ENCODE results near the gene DLX5.

Gene DLX5

DNA sequence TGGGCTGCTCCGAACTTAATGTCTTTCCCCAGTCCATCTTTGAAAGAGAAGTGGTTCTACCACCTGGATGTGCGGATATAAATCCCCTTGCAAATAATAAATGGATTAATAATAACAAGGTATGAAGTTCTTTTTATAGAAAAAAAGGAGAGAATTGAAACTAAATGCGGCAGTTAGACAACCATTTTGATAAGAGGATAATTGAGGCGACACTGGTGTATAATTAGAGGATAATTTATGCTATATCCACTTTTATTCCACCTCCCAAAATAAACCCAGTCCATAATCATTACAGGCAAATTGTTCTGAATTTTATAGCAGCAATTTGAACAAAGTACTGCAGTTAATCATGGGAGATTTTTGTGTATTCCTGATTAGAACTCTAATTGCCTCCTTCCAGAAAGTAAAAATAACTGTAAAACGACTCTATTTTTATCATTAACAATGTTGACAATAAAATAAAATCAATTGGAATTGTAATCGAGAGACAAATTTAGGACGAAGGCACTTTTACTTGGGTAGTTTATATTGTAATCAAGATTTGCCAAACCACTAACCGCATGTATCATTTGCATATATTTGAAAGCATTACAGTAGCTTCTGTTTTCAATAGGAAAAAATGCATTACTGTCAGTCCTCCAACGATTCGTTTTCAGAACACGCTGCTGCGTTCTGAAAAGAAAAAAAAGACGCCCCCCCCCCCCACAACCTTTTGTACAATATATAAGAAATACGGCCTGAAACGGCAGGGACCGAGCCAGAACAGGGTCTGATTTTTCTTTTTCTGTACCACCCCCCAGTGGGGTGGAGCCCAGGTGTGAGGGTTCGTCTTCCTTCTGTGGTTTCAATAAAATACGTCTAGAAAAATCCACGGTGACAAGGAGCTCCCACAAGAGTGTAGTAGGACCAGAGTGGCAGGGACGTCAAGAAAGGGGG is 20.1 kb downstream of the DLX5 start:
- no peak for DNase-seq

DNA sequence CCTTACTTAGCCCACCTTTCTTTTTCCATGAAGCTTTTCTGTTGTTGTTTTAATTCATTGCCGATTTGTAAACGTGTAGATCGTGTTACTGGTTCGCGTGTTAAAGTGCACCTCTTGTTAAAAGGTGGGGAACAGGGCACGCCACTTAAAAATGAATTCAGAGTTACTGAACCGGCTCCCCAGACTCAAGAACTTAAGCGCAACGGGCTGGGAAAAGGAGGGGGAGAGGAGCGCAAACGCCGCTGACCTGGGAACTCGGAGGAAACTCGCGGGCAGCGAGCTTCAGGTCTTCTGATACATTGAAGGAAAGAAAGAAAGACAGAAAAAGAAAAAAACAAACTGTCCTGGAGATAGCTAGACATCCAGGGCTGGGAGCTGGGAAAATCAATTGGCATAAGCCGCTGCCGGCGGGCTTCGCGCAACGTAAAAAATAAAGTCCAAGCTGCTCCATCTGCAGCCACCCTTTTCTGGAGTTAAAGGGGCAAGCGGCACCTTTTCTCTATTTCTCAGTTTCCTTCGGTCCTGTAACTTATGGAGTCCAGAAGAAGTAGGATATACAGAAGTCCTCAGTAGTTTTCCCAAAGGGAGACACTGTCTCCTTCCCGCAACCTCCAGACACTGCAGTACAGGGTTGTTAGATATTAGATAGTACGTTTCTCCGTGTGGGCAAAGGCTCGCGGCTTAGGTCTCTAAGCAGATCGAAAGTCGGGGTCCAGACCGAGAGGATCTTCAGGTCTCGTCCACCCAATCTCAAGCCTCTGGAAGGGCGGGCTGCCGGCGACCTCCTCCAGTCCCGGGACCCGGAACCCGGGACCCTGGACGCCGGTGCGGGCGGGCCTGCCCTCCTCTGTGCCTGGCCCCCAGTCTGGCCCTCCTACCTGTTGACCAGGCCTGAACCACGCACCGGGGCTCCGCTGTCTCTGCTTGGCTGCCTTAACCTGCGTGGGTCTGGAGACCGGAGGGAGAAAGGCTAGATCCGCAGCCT is 21.1 kb downstream of the DLX5 start:
- no peak for DNase-seq

DNA sequence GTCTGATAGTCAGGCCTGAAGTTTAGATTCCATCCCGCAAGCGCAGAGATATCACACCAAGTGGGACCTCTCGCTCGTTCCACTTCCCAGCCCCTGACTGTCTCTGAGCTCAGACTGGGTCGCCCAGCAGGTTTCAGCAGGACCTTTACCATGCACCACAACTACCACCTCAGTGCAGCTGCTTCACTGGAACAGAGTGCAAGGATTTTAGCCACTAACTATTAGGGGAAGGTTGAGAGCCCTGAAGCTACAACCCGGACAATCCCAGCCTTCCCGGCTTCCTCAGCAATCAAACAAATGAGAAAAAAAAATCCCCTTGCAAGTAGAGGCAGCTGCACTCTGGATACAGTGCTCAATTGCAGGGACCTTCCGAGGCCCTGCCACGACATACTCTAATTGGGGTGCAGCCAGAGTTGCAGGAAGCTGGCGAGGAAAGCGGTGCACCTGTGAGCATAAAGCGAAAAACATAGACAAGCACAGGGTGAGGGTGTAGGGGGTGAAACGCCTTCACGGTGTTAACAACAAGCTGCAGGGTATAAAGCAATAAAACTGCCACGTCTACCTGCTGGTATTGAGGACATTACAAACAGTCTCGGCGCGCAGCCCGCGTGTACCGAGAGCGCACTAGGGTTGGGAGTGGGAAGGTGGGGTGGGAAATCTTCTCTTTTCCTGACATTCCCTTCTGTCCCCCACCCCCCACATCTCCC is 21.9 kb downstream of the DLX5 start:
- DNase-seq: no peak

DNA sequence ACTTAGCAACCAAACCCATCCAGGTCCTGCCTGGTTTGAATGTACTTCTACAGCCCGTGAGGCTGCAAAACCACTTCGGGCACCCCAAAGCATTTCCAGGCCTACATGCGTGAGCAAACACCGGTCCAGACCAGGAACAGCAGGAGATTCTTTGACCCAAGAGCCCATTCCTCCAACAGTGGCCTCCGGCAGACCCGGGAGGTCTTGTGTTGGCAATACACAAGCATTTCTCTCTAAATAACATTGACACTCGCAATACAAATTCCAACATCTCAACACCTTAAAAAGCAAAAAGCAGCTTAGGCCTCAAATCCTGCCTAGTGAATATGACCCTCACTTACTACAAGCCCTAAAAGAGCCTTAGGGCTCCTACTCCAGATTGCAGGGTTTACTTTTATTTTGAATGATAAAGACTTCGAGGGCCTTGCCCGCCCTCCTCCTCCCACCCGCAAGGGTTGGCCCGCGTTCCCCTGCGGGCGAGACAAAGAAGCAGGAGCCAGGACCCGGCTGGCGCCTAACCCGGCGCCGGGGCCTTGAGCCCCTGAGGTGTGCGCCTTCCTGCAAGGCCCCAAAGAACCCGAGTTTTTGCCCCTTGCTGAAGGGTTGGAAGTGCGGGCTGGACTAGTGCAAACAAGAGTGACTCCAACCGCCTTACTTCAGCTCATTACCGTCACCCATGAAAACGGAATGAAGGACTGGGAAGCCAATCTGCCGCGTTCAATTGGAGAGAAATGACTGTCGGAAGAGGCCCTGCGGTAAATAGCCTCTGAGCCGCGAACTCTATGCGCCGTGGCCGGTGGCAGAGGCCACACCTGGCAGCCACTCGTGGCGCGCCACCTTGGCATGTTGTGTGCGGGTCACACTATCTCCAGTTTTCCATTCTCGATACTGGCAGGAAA is 22.7 kb downstream of the DLX5 start:
- DNase-seq: no peak

DNA sequence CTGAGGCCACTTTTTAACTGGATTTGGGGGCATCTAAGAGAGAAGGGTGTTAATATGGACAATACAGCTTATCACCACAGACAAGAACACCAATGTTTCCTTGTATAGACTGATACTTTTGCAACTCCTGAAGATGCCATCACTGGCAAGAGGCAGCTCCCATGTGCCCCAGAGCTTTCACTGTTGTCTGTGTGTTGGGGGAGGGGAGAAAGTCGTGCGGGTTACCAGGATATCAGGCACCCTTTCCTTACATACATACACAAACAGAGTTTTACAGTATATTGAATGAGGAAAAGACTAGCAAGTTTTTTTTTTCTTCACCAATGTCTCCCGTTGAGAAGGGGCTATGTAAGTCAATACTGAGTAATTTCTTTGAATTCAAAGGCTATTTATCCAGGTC is 23.4 kb downstream of the DLX5 start:
- DNase-seq: no peak

DNA sequence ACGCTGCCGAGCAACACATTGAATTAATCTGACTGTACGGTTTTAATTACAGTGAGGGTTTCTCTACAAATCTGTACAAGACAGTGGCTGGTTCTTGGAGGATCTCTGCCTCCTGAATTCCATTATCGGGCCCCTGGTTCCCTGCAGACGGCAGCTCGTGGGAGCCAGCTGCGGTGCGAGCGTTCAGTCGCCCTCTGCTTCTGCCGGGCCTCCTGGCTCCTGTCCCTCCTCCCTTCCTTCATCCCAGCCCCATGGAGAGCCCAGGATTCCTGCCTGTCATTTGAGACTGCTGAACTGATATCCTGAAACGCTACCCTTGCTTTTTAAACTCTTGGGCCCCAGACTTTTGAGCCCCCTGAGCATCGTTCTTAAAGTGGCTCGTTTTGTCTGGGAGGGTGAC is 25.9 kb downstream of the DLX5 start:
- DNase-seq: no peak

DNA sequence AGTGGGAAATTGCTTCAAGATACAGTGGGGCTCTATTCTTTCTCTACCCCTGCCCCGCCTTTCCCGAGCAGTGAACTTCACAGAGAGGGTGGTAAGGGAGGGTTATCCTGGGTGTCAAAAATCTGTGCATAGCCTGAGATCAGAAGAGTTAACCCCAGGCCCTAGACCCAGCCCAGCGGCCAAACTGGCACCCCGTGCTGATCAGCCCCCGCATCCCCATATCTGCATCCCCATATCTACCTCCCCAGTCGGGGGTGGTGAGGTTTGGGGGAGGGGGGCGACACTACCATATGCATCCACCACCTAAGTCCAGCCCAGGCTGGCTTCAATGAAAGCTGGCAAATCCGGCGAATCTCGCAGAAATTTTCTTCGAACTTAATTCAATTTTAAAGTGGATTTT is 26.3 kb downstream of the DLX5 start:
- no peak for DNase-seq

DNA sequence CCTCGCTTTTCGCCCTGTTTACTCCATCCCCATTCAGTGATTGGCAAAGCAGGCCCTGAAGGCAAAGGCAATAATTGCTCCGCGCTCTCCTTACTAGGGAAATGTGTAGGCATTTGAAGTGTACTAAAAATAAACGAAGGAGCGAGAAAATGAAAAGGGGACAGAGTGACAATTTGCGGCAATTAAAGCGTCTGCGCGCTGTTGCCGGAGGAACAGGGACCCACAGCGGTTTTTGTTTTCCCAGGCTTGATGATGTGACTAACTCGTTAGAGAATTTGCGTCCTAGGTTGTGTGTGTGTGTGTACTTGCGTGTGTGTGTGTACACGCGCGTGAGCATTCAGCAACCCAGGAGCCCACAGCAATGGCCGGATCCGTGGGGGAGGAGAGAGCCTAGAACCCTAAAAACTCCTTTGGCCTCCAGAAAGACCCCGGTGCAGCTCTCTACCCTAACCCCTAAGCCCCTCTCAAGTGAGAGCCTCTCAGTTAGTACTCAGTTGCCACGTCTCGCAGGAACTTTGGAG is 27.1 kb downstream of the DLX5 start:
- DNase-seq: no peak

DNA sequence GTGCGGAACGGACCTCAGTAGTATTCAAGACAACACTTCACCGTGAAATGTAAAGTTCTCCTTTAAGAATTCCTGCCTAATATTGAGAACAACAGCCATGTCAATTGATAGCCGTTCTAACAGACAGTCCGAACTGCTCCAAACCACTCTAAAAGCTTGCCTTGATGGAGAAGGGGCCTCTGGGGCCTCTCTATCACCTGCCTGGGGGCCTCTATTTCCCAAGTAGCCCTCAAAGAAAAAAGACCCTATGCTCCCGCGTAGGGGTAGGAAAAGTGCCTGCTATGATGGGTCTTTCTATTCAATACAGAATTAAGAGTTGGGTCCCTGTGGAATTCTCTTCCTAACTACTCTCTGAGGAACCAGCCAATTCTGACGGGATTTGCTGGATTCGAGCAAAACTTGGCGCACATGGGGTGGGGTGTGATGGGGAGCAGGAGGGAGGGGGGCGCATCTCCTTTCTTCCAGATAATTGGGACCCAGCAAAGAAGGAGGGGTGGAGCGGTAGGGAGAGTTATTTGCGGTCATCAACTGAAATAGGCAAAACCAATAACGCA is 27.6 kb downstream of the DLX5 start:
- DNase-seq: no peak

DNA sequence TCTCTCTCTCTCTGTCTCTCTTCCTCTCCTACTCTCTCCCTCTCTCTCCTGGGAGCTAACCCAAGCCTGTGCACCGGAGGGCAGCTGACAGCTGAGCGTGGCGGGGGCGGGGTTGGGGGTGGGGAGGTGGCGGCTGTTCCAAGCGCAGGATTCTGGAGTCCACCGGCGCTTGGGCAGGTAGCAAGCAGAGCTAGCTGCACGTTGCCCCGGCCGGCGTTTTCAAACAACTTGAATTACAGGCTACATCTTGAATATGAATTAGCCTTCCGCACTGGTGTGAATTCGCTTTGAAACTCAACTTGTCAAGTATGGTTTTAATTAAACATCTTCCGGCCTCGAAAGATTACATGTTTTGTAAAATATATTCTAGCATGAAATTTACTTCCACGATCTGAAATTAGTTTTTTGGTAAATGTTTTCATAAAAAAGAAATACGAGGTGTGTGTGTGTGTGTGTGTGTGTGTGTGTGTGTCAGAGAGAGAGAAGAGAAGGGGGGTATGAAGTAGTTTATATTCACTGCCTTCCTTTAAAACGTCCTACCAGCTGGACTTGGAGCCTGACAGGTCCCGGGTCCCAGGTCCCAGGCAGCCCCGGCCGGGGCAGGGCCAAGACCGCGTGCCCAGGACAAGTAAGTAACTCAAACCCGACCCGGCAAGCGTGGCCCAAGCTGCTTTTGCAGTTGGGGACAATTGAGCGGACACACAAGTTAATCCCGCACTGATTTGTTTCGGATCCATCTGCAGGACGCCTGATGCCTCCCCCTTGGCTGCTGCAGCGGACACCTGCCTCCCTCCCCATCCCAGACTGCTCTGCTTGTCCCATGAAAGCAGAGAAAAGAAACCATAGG is 28.3 kb downstream of the DLX5 start:
- no peak for DNase-seq

DNA sequence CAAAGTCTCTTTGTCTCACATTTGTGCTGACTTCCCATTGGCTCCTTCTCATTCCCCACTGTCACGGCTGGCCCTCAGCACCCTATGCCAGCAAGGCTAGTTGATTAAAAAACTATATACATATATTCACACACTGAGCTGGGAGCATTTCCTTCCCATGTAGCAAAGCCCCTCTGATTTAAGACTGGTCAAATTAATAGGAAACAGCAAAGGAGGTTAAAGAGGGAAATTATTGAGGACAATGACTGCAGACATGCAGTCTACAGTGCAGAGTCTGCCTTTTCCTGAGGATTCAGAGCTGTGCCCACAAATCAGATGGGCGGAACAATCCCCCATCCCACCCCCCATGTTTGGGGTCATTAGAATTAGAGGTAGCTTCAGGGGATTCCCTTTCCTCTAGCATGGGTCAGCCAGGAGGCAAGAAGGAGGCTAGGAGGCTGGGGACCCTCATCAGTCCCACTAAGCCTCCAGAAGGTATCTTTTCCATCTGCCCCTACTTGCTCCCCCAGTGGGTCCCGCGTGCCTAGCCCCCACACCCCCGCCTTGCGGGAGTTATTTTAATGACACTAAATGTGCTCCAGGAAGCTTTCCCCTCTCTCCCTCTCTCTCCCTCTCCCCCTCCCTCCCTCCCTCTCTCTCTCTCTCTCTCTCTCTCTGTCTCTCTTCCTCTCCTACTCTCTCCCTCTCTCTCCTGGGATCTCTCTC is 29.1 kb downstream of the DLX5 start:
- DNase-seq: no peak

DNA sequence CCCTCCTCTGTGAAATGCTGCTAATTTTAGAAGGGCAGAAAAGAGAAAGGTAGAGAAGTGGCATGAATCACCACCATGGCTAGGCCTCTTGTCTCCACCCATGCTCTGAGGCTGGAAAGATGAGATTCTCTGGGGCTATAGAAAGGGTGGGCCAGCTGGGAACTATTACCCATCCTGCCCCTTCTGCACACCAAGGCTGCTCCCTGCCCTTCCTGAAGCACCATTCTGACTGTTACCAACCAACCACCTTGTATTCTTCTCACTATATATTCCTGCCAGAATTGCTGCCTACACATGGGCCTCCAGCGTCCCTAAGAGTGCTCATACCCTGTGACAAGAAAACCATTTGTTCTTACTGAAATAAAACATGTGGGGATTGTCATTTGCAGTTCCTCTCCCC is 30.7 kb downstream of the DLX5 start:
- no peak for DNase-seq

DNA sequence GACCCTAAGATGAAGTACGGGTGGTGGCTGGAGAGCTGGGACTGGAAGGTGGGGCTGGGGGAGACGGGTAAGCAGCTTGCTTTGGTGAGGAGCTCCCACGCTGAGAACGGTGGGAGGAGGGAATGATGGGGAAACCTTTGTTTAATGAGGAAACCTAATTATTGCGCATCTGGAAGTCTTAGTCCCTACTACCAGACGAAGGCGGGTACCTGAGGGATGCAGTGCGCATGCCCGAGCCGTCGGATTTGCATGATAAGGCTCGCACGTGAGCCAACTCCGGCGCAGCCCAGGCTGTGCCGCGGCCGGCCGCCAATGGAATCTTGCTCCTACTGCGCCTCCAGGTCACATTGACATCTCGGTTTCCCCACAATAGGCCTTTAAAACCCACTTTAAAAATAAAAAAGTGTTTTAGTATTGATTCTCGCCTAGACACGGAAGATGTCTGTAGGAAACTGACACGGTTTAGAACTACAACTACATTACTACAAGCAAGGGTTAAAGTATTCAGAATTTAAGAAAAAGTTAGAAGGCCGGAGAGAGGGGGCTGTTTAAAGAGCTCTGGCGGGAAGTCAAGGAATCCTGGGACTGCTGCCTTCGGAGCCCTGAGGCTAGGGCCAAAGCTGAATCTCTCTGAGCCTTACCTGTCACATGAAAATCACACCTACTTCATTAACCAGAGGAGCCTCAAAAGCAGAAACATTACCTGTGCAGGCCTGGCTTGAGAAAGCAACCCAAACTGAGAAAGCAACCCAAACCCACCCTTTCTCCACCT is 31.4 kb downstream of the DLX5 start:
- no peak for DNase-seq

DNA sequence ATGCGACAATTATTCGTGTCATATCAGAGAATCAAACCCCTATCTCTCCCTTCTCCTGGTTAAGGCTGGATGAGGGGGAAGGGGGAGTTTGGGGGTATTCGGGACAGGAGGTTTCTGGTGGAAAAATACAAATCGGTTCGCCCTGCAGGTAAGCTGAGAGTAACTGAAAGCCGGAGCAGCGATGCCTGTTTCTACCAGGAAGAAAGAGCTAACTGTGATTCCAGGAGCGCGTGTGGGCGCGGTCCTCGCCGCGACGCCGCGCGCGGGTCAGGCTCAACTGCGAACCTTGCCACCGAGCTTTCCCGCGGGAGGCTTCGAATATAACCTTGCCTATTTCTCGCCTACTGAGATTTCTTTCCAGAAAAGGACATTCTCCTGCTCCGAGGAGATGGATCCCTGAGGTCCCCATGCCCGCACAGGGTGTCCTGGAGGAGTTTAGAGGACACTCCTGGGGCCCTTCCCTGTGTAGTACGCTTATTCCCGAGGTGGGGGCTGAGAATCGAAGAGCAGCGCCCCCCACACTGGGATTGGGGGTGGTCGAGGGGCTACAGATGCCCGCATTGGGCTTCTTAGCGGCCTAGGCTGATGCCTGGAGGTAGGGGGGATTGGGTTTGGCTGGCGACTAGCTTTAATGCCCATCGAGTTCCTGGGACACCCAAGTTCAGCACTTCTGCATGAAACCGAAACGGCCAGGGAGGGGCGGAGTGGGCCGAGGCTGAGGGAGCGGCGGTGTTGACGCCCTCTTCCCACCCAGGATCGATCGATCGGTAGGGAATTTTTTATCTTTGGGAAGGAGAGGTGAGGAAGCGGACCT is 32.2 kb downstream of the DLX5 start:
- no peak for DNase-seq

DNA sequence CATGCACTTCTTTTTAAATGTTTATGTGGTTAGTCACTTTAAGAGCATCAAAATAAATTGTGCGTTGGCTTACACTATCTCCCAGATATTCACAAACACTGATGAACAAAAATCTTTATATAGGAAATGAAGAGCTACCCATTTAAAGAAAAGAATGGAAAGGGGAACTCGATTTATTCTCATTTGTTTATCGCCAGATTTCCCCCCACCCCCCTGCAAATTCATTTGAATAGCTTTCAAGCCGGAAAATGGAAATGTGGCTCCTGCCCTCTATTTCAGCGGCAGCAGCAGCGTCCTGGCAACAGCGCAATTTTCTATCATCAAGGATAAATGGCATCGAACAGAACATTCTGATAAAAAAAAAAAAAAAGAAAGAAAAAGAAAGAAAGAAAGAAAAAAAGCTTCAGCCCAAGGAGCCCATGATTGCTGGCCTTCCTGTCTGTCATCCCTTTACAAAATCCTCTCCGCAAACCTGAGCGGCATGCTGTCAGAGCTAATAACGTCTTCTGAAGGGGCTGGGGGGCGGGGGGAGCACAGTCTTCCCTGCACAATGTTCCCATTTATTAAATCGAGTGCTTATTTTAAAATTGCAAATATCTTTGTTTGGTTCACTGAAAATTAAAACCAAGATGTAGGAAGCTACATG is 33.0 kb downstream of the DLX5 start:
- DNase-seq: no peak

DNA sequence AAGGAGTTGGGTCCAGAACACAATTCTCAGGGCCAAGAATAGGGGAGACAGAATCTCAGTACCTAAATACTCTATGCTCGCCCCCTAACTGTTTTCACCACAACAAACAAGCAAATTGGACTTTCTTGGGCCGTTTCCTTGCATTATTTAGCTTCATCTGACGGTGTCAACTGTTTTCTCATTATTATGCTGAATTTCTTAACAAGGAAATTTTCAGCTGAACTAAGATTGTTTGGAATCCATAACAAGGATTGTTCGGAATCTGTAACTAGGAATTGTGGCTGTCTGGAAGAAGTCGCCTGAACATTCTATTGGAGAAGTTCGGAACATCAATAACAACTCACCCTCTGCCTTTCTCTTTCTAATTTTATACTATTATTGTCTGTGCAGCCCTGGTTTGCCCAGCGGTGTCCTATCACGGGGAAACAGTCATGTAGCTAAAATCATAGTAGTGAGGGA is 34.7 kb downstream of the DLX5 start:
- no peak for DNase-seq

DNA sequence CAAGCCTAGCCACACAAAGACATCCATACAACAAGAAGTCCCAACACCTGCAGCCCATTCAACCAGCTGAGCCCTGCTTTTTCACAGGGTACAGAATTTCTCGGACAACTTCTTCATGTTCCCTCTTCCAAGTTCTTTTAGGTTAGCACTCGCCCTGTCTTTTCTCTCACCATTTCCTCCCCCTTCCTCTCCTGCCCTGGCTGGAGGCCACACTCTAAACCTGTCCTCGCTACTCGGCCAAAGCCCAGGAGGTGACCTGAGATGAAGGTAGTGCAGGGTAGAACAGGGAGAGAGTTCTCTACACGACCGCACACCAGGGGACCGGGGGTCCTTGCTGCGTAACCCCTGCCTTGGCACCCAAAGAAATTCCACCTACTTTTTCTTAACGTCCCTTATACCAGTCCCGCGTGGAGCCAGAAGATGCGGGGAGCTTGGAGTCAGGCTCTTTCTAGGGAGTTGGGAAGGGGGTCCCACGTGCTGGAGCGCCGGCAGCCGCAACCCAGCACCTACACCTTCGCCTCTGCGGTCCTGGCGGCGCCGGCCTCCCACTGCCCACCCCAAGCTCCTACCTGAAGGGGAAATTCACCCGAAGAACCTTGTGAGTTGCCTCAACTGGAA is 35.3 kb downstream of the DLX5 start:
- no peak for DNase-seq
